ENCODE data around the gene COX5A.

Gene COX5A

DNA sequence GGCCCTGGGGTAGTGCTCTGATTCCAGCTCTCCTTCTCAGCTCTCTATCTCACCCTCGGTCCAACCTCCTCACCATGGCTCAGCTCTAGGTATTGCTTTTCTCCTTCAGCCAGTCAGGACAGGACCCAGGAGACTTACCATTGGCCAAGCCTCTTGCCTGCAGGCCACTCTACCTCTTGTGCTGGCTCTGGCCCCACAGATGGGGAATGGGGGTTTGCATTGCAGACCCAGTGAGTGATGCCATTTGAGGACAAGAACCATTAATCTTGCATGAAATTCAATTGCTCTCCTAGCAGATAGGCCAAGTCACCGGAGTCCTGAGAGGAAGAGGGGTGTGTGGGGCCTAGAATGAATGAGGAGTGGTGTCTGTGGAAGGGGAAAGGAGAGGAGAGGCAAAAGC is 24.8 kb upstream of the COX5A start:
- H3K4me1 ChIP-seq (ENCODE audit: control insufficient read depth in 2 of 2, insufficient read depth in 2 of 2, low read length in 2 of 2) = peaks cover 8 to 20% of the 10 kb centered on the region in 2 donors

DNA sequence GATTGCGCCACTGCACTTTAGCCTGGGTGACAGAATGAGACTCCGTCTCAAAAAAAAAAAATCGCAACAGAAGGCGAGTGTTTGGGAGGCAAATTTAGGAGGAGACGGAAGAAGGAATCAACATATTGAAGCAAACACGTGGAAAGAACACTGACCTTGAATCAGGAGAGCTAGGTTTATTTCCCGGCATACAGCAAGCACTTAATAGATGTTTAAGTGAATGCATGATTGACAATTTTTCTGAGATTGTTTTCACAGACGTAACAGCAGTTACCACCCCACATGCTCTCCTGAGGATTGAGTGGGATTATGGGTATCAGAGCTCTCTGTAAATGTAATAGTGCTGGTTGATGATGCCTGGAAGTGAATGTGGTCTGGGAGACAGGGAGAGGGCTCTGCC is 24.3 kb upstream of the COX5A start:
- H3K4me1 ChIP-seq (ENCODE audit: control insufficient read depth in 2 of 2, insufficient read depth in 2 of 2, low read length in 2 of 2) = peaks cover 12 to 24% of the 10 kb centered on the region in 2 donors
- H3K36me3 ChIP-seq (ENCODE audit: control insufficient read depth in 2 of 2, insufficient read depth in 2 of 2, low read length in 2 of 2) = no peaks in the 10 kb centered on the region
- no peak overlapping the region for H3K9ac ChIP-seq (ENCODE audit: low read depth in 1 of 2, low read length in 2 of 2)
- no peaks in the 10 kb centered on the region for H3K9me3 ChIP-seq (ENCODE audit: control insufficient read depth in 2 of 2, low read length in 2 of 2)
- no peak overlapping the region for H3K4me3 ChIP-seq (ENCODE audit: low read length in 2 of 2)
- H3K27me3 ChIP-seq (ENCODE audit: control insufficient read depth in 2 of 2, insufficient read depth in 2 of 2, low read length in 2 of 2) = peaks cover 0 to 3% of the 10 kb centered on the region in 2 donors
- no peak overlapping the region for H3K27ac ChIP-seq (ENCODE audit: low read depth in 2 of 2, low read length in 2 of 2)

More for the DNA sequence above, 24.8 kb upstream of the COX5A start:
- H3K9ac ChIP-seq (ENCODE audit: low read depth in 1 of 2, low read length in 2 of 2) = no peak overlapping the region
- no peaks in the 10 kb centered on the region for H3K36me3 ChIP-seq (ENCODE audit: control insufficient read depth in 2 of 2, insufficient read depth in 2 of 2, low read length in 2 of 2)
- peaks cover 0 to 3% of the 10 kb centered on the region in 2 donors for H3K27me3 ChIP-seq (ENCODE audit: control insufficient read depth in 2 of 2, insufficient read depth in 2 of 2, low read length in 2 of 2)
- H3K4me3 ChIP-seq (ENCODE audit: low read length in 2 of 2) = no peak overlapping the region
- no peaks in the 10 kb centered on the region for H3K9me3 ChIP-seq (ENCODE audit: control insufficient read depth in 2 of 2, low read length in 2 of 2)
- H3K27ac ChIP-seq (ENCODE audit: low read depth in 2 of 2, low read length in 2 of 2) = no peak overlapping the region

DNA sequence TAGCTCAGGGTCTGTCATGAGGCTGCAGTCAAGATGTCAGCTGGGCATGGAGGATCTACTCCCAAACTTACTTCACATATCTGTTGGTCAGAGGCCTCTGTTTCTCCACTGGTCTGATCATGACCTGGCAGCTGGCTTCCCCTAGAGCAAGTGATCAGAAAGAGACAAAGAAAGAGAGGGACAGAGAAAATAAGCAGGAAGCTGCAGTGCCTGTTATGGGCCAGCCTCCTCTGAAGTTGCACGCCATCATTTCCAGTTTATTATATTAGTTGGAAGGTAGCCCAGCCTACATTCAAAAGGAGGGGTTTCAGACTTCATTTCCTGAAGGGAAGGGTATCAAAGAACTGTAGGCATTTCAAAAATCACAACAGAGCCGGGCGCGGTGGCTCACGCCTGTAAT is 23.7 kb upstream of the COX5A start:
- Histone ChIP-seq H3K9me3 (ENCODE audit: control insufficient read depth in 2 of 2, low read length in 2 of 2) (no peaks in the 10 kb centered on the region), H3K4me1 (ENCODE audit: control insufficient read depth in 2 of 2, insufficient read depth in 2 of 2, low read length in 2 of 2) (peaks cover 14 to 28% of the 10 kb centered on the region in 2 donors), H3K27ac (ENCODE audit: low read depth in 2 of 2, low read length in 2 of 2) (no peak overlapping the region), H3K36me3 (ENCODE audit: control insufficient read depth in 2 of 2, insufficient read depth in 2 of 2, low read length in 2 of 2) (no peaks in the 10 kb centered on the region), H3K4me3 (ENCODE audit: low read length in 2 of 2) (no peak overlapping the region), H3K27me3 (ENCODE audit: control insufficient read depth in 2 of 2, insufficient read depth in 2 of 2, low read length in 2 of 2) (peaks cover 0 to 3% of the 10 kb centered on the region in 2 donors), H3K9ac (ENCODE audit: low read depth in 1 of 2, low read length in 2 of 2) (no peak overlapping the region)

DNA sequence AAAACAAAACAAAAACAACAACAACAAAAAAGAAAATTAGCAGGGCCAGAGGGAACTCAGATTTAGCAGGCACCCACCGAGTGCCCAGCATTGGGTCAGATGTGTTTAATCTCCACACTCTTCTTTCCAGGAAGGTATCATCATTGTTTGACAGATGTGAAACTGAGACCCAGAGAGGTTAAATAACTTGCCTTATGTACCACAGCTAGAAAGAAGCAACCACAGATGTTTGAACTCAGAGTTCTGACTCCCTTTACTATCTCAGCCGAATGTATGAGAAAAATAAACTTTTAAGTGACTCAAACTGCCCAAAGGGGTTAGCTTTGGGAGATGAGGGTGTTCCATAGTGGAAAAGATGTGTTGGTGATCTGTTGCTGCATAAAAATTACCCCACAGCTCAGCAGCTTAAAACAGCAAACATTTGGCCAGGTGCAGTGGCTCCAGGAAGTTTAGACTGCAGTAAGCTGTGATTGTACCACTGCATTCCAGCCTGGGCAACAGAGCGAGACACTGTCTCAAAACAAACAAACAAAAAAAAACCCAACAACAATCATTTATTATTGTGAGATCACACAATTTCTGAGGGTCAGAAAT is 23.2 kb upstream of the COX5A start:
- Histone ChIP-seq H3K4me1 (ENCODE audit: control insufficient read depth in 2 of 2, insufficient read depth in 2 of 2, low read length in 2 of 2) (peaks cover 16 to 30% of the 10 kb centered on the region in 2 donors), H3K9me3 (ENCODE audit: control insufficient read depth in 2 of 2, low read length in 2 of 2) (no peaks in the 10 kb centered on the region), H3K9ac (ENCODE audit: low read depth in 1 of 2, low read length in 2 of 2) (no peak overlapping the region), H3K27me3 (ENCODE audit: control insufficient read depth in 2 of 2, insufficient read depth in 2 of 2, low read length in 2 of 2) (peaks cover 0 to 3% of the 10 kb centered on the region in 2 donors), H3K27ac (ENCODE audit: low read depth in 2 of 2, low read length in 2 of 2) (no peak overlapping the region), H3K36me3 (ENCODE audit: control insufficient read depth in 2 of 2, insufficient read depth in 2 of 2, low read length in 2 of 2) (no peaks in the 10 kb centered on the region), H3K4me3 (ENCODE audit: low read length in 2 of 2) (no peak overlapping the region)

DNA sequence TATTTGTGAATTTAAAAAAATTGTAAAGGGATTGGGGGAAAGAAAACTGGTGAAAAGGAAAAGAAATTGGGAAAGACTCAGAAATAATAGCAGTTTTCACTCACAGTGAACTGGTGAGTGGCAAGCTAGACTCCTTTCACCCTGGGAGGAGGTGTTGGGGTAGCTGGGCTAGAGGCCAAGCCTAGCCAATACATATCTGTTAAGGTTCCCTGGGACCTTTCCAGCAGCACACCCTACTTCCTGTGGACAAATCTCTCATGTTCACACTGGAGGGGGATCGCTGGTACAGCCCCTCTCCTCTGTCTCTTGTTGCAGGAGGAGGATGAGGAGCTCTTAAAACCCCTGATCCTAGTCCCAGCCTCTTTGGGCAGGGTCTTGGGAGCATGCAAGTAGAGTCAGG is 22.4 kb upstream of the COX5A start:
- H3K27me3 ChIP-seq (ENCODE audit: control insufficient read depth in 2 of 2, insufficient read depth in 2 of 2, low read length in 2 of 2) = peaks cover 0 to 3% of the 10 kb centered on the region in 2 donors
- peaks cover 24 to 38% of the 10 kb centered on the region in 2 donors for H3K4me1 ChIP-seq (ENCODE audit: control insufficient read depth in 2 of 2, insufficient read depth in 2 of 2, low read length in 2 of 2)
- no peaks in the 10 kb centered on the region for H3K9me3 ChIP-seq (ENCODE audit: control insufficient read depth in 2 of 2, low read length in 2 of 2)
- no peak overlapping the region for H3K9ac ChIP-seq (ENCODE audit: low read depth in 1 of 2, low read length in 2 of 2)
- no peak overlapping the region for H3K4me3 ChIP-seq (ENCODE audit: low read length in 2 of 2)
- H3K36me3 ChIP-seq (ENCODE audit: control insufficient read depth in 2 of 2, insufficient read depth in 2 of 2, low read length in 2 of 2) = no peaks in the 10 kb centered on the region
- no peak overlapping the region for H3K27ac ChIP-seq (ENCODE audit: low read depth in 2 of 2, low read length in 2 of 2)

DNA sequence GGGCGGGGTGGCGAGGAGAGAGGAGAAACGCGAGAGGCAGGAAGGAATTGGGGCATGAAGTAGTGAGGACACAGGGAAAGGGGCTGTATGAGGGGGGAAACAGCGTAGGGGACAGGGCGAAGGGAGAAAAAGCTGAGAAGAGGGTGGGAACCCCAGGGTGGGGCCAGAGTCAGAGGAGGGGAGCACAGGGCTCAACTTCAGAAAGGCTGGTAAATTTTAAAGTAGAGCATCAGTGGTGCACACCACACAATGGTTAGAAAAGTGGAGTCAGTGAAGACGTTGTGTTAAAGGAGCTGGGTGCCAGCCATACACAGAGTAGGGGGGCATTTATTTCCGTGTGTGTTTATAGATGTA is 21.7 kb upstream of the COX5A start:
- Histone ChIP-seq H3K4me3 (ENCODE audit: low read length in 2 of 2) (peak overlapping the region; percentile 85 to 92), H3K4me1 (ENCODE audit: control insufficient read depth in 2 of 2, insufficient read depth in 2 of 2, low read length in 2 of 2) (peaks cover 31 to 46% of the 10 kb centered on the region in 2 donors), H3K27me3 (ENCODE audit: control insufficient read depth in 2 of 2, insufficient read depth in 2 of 2, low read length in 2 of 2) (peaks cover 0 to 3% of the 10 kb centered on the region in 2 donors), H3K9me3 (ENCODE audit: control insufficient read depth in 2 of 2, low read length in 2 of 2) (no peaks in the 10 kb centered on the region), H3K27ac (ENCODE audit: low read depth in 2 of 2, low read length in 2 of 2) (no peak overlapping the region), H3K9ac (ENCODE audit: low read depth in 1 of 2, low read length in 2 of 2) (no peak overlapping the region), H3K36me3 (ENCODE audit: control insufficient read depth in 2 of 2, insufficient read depth in 2 of 2, low read length in 2 of 2) (no peaks in the 10 kb centered on the region)

DNA sequence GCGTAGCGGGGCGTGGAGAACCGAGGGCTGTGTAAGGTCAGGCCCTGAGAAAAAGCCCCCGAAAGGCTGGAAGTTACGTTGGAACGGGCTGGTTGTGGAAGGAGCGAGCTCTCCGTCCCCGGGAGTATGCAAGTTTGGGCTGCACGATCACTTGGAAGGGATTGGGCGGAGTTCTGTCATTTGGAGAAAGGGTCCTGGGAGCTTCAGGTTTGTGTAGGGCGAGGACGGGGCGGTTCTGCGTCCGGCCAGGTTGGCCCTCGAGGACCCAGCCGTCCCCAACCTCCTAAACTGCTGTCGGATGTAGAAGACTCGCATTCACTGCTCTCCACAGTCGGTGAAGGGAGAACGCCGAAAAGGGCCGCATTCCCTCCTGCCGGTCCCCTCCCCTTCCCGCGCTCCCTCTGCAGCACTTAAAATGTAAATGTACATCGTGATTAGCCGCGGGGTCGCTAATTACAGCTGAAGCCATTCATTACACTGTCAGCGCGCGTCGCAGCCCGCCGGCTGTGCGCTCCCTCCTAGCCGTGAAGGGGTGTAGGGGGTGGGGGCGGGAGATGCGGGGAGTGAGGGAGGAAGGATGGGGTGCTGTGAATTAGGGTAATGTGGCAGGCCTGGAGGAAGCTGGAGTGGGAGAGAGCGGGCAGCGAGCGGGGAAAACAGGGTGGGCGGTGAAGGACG is 21.2 kb upstream of the COX5A start:
- H3K27me3 ChIP-seq (ENCODE audit: control insufficient read depth in 2 of 2, insufficient read depth in 2 of 2, low read length in 2 of 2) = peaks cover 0 to 3% of the 10 kb centered on the region in 2 donors
- peaks cover 36 to 49% of the 10 kb centered on the region in 2 donors for H3K4me1 ChIP-seq (ENCODE audit: control insufficient read depth in 2 of 2, insufficient read depth in 2 of 2, low read length in 2 of 2)
- peak overlapping the region; percentile 75 to 91 for H3K27ac ChIP-seq (ENCODE audit: low read depth in 2 of 2, low read length in 2 of 2)
- H3K9me3 ChIP-seq (ENCODE audit: control insufficient read depth in 2 of 2, low read length in 2 of 2) = no peaks in the 10 kb centered on the region
- peak overlapping the region; percentile 85 to 92 for H3K4me3 ChIP-seq (ENCODE audit: low read length in 2 of 2)
- peak overlapping the region; percentile 82 to 90 for H3K9ac ChIP-seq (ENCODE audit: low read depth in 1 of 2, low read length in 2 of 2)
- no peaks in the 10 kb centered on the region for H3K36me3 ChIP-seq (ENCODE audit: control insufficient read depth in 2 of 2, insufficient read depth in 2 of 2, low read length in 2 of 2)

DNA sequence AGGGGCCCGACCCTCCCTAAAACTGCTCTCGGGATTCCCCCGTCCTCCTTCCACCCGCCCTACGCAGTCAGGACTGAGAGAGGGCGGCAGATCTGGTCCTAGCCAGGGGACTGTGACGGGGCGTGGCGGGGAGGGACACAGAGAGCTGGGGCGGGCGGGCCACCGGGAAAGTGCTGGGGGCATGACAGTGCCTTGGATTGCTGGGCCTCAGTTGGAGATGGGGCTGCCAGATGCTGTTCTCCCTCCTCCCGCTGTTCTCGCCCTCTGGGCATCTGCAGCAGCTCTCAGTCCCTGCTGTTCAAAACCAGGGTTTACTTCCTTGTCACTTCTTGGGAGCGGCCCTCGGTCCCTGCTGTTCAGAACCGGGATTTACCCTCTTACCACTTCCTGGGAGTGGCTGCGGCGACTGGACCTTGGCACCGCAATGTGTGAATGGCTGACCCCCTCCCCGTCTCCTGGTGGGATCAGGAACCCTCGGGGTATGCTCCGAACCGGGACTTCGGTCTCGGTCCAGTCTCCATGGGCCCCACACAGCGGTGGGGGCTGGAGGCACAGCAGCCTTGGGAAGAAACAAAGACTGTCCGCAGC is 20.5 kb upstream of the COX5A start:
- H3K27ac ChIP-seq (ENCODE audit: low read depth in 2 of 2, low read length in 2 of 2) = peak overlapping the region; percentile 75 to 91
- peaks cover 37 to 49% of the 10 kb centered on the region in 2 donors for H3K4me1 ChIP-seq (ENCODE audit: control insufficient read depth in 2 of 2, insufficient read depth in 2 of 2, low read length in 2 of 2)
- no peaks in the 10 kb centered on the region for H3K9me3 ChIP-seq (ENCODE audit: control insufficient read depth in 2 of 2, low read length in 2 of 2)
- H3K36me3 ChIP-seq (ENCODE audit: control insufficient read depth in 2 of 2, insufficient read depth in 2 of 2, low read length in 2 of 2) = no peaks in the 10 kb centered on the region
- H3K9ac ChIP-seq (ENCODE audit: low read depth in 1 of 2, low read length in 2 of 2) = peak overlapping the region; percentile 82 to 90
- peaks cover 0 to 3% of the 10 kb centered on the region in 2 donors for H3K27me3 ChIP-seq (ENCODE audit: control insufficient read depth in 2 of 2, insufficient read depth in 2 of 2, low read length in 2 of 2)
- H3K4me3 ChIP-seq (ENCODE audit: low read length in 2 of 2) = peak overlapping the region; percentile 85 to 92

DNA sequence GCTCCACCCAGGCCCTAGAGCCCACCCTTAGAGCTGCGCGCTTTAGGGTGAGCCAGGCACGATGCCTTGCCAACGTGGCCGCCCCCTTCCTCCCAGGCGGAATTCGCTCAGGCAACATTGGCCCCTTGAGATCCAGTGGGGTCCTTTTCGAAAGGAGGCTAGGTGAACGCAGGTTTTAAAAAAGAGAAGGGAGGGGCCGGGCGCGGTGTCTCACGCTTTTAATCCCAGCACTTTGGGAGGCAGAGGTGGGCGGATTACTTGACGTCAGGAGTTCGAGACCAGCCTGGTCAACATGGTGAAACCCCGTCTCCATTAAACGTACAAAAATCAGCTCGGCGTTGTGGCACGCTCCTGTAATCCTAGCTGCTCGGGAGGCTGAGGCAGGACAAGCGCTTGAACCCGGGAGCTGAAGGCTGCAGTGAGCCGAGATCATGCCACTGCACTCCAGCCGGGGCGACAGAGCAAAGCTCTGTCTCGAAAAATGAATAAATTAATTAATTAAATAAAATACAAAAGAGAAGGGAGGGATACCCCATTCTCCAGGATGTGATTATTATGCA is 19.7 kb upstream of the COX5A start:
- peak overlapping the region; percentile 82 to 90 for H3K9ac ChIP-seq (ENCODE audit: low read depth in 1 of 2, low read length in 2 of 2)
- peak overlapping the region; percentile 90 to 91 for H3K27ac ChIP-seq (ENCODE audit: low read depth in 2 of 2, low read length in 2 of 2)
- no peaks in the 10 kb centered on the region for H3K36me3 ChIP-seq (ENCODE audit: control insufficient read depth in 2 of 2, insufficient read depth in 2 of 2, low read length in 2 of 2)
- H3K9me3 ChIP-seq (ENCODE audit: control insufficient read depth in 2 of 2, low read length in 2 of 2) = no peaks in the 10 kb centered on the region
- H3K27me3 ChIP-seq (ENCODE audit: control insufficient read depth in 2 of 2, insufficient read depth in 2 of 2, low read length in 2 of 2) = peaks cover 0 to 3% of the 10 kb centered on the region in 2 donors
- peaks cover 37 to 49% of the 10 kb centered on the region in 2 donors for H3K4me1 ChIP-seq (ENCODE audit: control insufficient read depth in 2 of 2, insufficient read depth in 2 of 2, low read length in 2 of 2)
- H3K4me3 ChIP-seq (ENCODE audit: low read length in 2 of 2) = peak overlapping the region; percentile 85 to 92

Data from mucosa of rectum (tissue), 2 donors.